Measurements from ENCODE around the gene CTBP2.

CTBP2 gene

GRCh38 chr10:124957404-124957947 lies 202.9 kb downstream of the CTBP2 start:
- peaks cover 20% of the 10 kb centered on the region for H3K4me1 ChIP-seq (ENCODE audit: control insufficient read depth, low read length)
- H4K20me1 ChIP-seq (ENCODE audit: control insufficient read depth, insufficient read depth, low read depth, low read length): peaks cover 20% of the 10 kb centered on the region; the same call in 1 of the 2 replicates
- TF ChIP-seq CTCF (IDR thresholded peaks at IDR 0.05; ENCODE audit: low read depth, low read length, poor library complexity, severe bottlenecking) (no peak), EZH2phosphoT487 (IDR thresholded peaks at IDR 0.05; ENCODE audit: borderline replicate concordance, low read length) (no peak)
- peaks cover 95% of the 10 kb centered on the region for H3K79me2 ChIP-seq (ENCODE audit: control insufficient read depth, low read length)
- H3K27ac ChIP-seq (ENCODE audit: low read depth, low read length): no peak overlapping the region
- no peak overlapping the region for H3K4me3 ChIP-seq (ENCODE audit: low read length)
- no peaks in the 10 kb centered on the region for H3K9me3 ChIP-seq (ENCODE audit: control insufficient read depth, insufficient read depth, low read length)
- H3K27me3 ChIP-seq (ENCODE audit: control insufficient read depth, low read length): no peaks in the 10 kb centered on the region
- H3K36me3 ChIP-seq (ENCODE audit: control insufficient read depth, low read length): 0 out of 2 replicates have a peak, but pooled peaks cover 3% of the 10 kb centered on the region
- H3F3A ChIP-seq (ENCODE audit: control insufficient read depth, insufficient read depth): 0 out of 2 replicates have a peak, but pooled peaks cover 5% of the 10 kb centered on the region
- H3K9me2 ChIP-seq (replicated peaks; ENCODE audit: control insufficient read depth, low read length): no peaks in the 10 kb centered on the region
- no peak overlapping the region for H3K4me2 ChIP-seq (ENCODE audit: low read length)

GRCh38 chr10:124956764-124957163 lies 203.6 kb downstream of the CTBP2 start:
- no peak overlapping the region for H3K4me2 ChIP-seq (ENCODE audit: low read length)
- H3K27ac ChIP-seq (ENCODE audit: low read depth, low read length): no peak overlapping the region
- 0 out of 2 replicates have a peak, but pooled peaks cover 3% of the 10 kb centered on the region for H3K36me3 ChIP-seq (ENCODE audit: control insufficient read depth, low read length)
- no peaks in the 10 kb centered on the region for H3K9me2 ChIP-seq (replicated peaks; ENCODE audit: control insufficient read depth, low read length)
- no peaks in the 10 kb centered on the region for H3K27me3 ChIP-seq (ENCODE audit: control insufficient read depth, low read length)
- H3K9me3 ChIP-seq (ENCODE audit: control insufficient read depth, insufficient read depth, low read length): no peaks in the 10 kb centered on the region
- 0 out of 2 replicates have a peak, but pooled peaks cover 5% of the 10 kb centered on the region for H3F3A ChIP-seq (ENCODE audit: control insufficient read depth, insufficient read depth)
- H4K20me1 ChIP-seq (ENCODE audit: control insufficient read depth, insufficient read depth, low read depth, low read length): peaks cover 20% of the 10 kb centered on the region; the same call in 1 of the 2 replicates
- peaks cover 95% of the 10 kb centered on the region for H3K79me2 ChIP-seq (ENCODE audit: control insufficient read depth, low read length)
- peaks cover 20% of the 10 kb centered on the region for H3K4me1 ChIP-seq (ENCODE audit: control insufficient read depth, low read length)
- no peak overlapping the region for H3K4me3 ChIP-seq (ENCODE audit: low read length)
- TF ChIP-seq EZH2phosphoT487 (IDR thresholded peaks at IDR 0.05; ENCODE audit: borderline replicate concordance, low read length): no peak
- no peak for TF ChIP-seq CTCF (IDR thresholded peaks at IDR 0.05; ENCODE audit: low read depth, low read length, poor library complexity, severe bottlenecking)

- H3K4me2 ChIP-seq (ENCODE audit: low read length): no peak overlapping the region
- peaks cover 20% of the 10 kb centered on the region; the same call in 1 of the 2 replicates for H4K20me1 ChIP-seq (ENCODE audit: control insufficient read depth, insufficient read depth, low read depth, low read length)
- peaks cover 94% of the 10 kb centered on the region for H3K79me2 ChIP-seq (ENCODE audit: control insufficient read depth, low read length)
- no peak for TF ChIP-seq CTCF (IDR thresholded peaks at IDR 0.05; ENCODE audit: low read depth, low read length, poor library complexity, severe bottlenecking)
- no peak for TF ChIP-seq EZH2phosphoT487 (IDR thresholded peaks at IDR 0.05; ENCODE audit: borderline replicate concordance, low read length)
- no peak overlapping the region for H3K4me3 ChIP-seq (ENCODE audit: low read length)
- no peaks in the 10 kb centered on the region for H3K9me3 ChIP-seq (ENCODE audit: control insufficient read depth, insufficient read depth, low read length)
- 0 out of 2 replicates have a peak, but pooled peaks cover 5% of the 10 kb centered on the region for H3F3A ChIP-seq (ENCODE audit: control insufficient read depth, insufficient read depth)
- H3K9me2 ChIP-seq (replicated peaks; ENCODE audit: control insufficient read depth, low read length): no peaks in the 10 kb centered on the region
- no peaks in the 10 kb centered on the region for H3K27me3 ChIP-seq (ENCODE audit: control insufficient read depth, low read length)
- H3K4me1 ChIP-seq (ENCODE audit: control insufficient read depth, low read length): peaks cover 20% of the 10 kb centered on the region
- no peak overlapping the region for H3K27ac ChIP-seq (ENCODE audit: low read depth, low read length)
- H3K36me3 ChIP-seq (ENCODE audit: control insufficient read depth, low read length): 0 out of 2 replicates have a peak, but pooled peaks cover 3% of the 10 kb centered on the region
Measured at GRCh38 chr10:124955868-124956267, 204.5 kb downstream of the CTBP2 start.
